HepG2 (cell line): Measurements from ENCODE around the gene SHPK. TPM values are rescaled to one million over a fixed set of nuclear protein-coding genes. Genes with fewer than 3 reads are reported as not detected.

ENCODE experiments used
- BHLHE40 ChIP-seq: IDR thresholded peaks from 2 replicates; pipeline ENCODE4 v1.6.1; 2011; ENCODE audit warnings: low read length, improper control_type of control experiment
- KDM5B ChIP-seq: sonication (generic); formaldehyde crosslinking; IDR thresholded peaks from 2 replicates; pipeline ENCODE4 v1.4.0; 2020; ENCODE audit warnings: missing genetic modification reagents, mild to moderate bottlenecking, borderline replicate concordance
- MAZ ChIP-seq, 2 experiments: sonication (generic) in 1 of 2; formaldehyde crosslinking in 1 of 2; IDR thresholded peaks; 2 replicates each; pipeline versions ENCODE4 v1.5.0 to v1.6.1; 2012 to 2020; ENCODE audit warnings: low read depth in 2 of 2, mild to moderate bottlenecking in 2 of 2, borderline replicate concordance in 1 of 2, improper control_type of control experiment in 1 of 2, low read length in 1 of 2, missing genetic modification reagents in 1 of 2, moderate library complexity in 1 of 2
- MEIS1 ChIP-seq: sonication (generic); formaldehyde crosslinking; IDR thresholded peaks from 2 replicates; pipeline ENCODE4 v1.9.0; 2021; ENCODE audit warnings: mild to moderate bottlenecking, missing genetic modification reagents, moderate library complexity, borderline replicate concordance
- MXD4 ChIP-seq: IDR thresholded peaks from 2 replicates; pipeline ENCODE4 v1.6.1; 2016; ENCODE audit warnings: mild to moderate bottlenecking, missing biosample characterization, missing genetic modification reagents
- POLR2A ChIP-seq, 2 experiments: IDR thresholded peaks; 2 replicates each; pipeline ENCODE4 v1.6.1; 2011; ENCODE audit warnings: low read depth in 2 of 2, low read length in 2 of 2, mild to moderate bottlenecking in 1 of 2, moderate library complexity in 1 of 2; ENCODE audit not compliant: insufficient read depth in 1 of 2
- PREB ChIP-seq: sonication (generic); formaldehyde crosslinking; IDR thresholded peaks from 2 replicates; pipeline ENCODE4 v1.4.0; 2020; ENCODE audit warnings: missing genetic modification reagents
- RFX5 ChIP-seq: IDR thresholded peaks from 2 replicates; pipeline ENCODE4 v1.6.1; 2011; ENCODE audit warnings: low read depth, low read length, improper control_type of control experiment
- SRF ChIP-seq: IDR thresholded peaks from 2 replicates; pipeline ENCODE4 v1.6.1; 2011; ENCODE audit warnings: mild to moderate bottlenecking, low read depth, low read length, moderate library complexity
- ZFY ChIP-seq: sonication (generic); formaldehyde crosslinking; IDR thresholded peaks from 2 replicates; pipeline ENCODE4 v1.4.0; 2020; ENCODE audit warnings: missing genetic modification reagents
- ZKSCAN5 ChIP-seq: sonication (generic); formaldehyde crosslinking; IDR thresholded peaks from 2 replicates; pipeline ENCODE4 v1.5.1; 2020; ENCODE audit warnings: mild to moderate bottlenecking, missing genetic modification reagents
- ZNF207 ChIP-seq: fragments of 450-650 bp; IDR thresholded peaks from 2 replicates; pipeline ENCODE4 v1.6.1; 2016; ENCODE audit warnings: antibody characterized with exemption, borderline replicate concordance
- ZNF224 ChIP-seq: sonication (generic); formaldehyde crosslinking; IDR thresholded peaks from 2 replicates; pipeline ENCODE4 v1.5.0; 2020; ENCODE audit warnings: mild to moderate bottlenecking, missing genetic modification reagents
- ZNF441 ChIP-seq: sonication (generic); formaldehyde crosslinking; IDR thresholded peaks from 2 replicates; pipeline ENCODE4 v1.7.0; 2021; ENCODE audit warnings: missing genetic modification reagents, borderline replicate concordance
- ZNF562 ChIP-seq: sonication (generic); formaldehyde crosslinking; IDR thresholded peaks from 2 replicates; pipeline ENCODE4 v1.8.0; 2022; ENCODE audit warnings: missing genetic modification reagents, borderline replicate concordance
- ZNF768 ChIP-seq: sonication (generic); formaldehyde crosslinking; IDR thresholded peaks from 2 replicates; pipeline ENCODE4 v1.4.0; 2020; ENCODE audit warnings: missing genetic modification reagents
- ZNF781 ChIP-seq: sonication (generic); formaldehyde crosslinking; IDR thresholded peaks from 2 replicates; pipeline ENCODE4 v1.5.1; 2020; ENCODE audit warnings: borderline replicate concordance, mild to moderate bottlenecking, missing genetic modification reagents; ENCODE audit errors: not compliant biosample characterization
- ZXDC ChIP-seq: sonication (generic); formaldehyde crosslinking; IDR thresholded peaks from 2 replicates; pipeline ENCODE4 v1.5.0; 2020; ENCODE audit warnings: mild to moderate bottlenecking, missing genetic modification reagents
- ZZZ3 ChIP-seq: sonication (generic); formaldehyde crosslinking; IDR thresholded peaks from 2 replicates; pipeline ENCODE4 v1.4.0; 2020; ENCODE audit warnings: missing genetic modification reagents, mild to moderate bottlenecking, borderline replicate concordance
- polyA plus RNA-seq, 8 experiments: library from polyadenylated mRNA; depleted of rRNA in 3 of 8; stranded (reverse) in 7 of 8; unstranded in 1 of 8; fragments of >200 nt; fragmentation: Illumina TruSeq in 4 of 8; extraction: Trizol in 4 of 8; gene quantifications; 2 replicates each; pipeline versions ENCODE4 v1.2.1 to v1.2.3, GENCODE V29; 2011 to 2016; ENCODE audit warnings: low read depth in 4 of 8, missing spikeins in 1 of 8, mixed read lengths in 1 of 8; ENCODE audit not compliant: insufficient read depth in 1 of 8
- total RNA-seq, 5 experiments: library from RNA; depleted of rRNA; stranded (reverse); fragments of >200 nt; fragmentation: Illumina TruSeq; extraction: Trizol; gene quantifications; 2 replicates each; pipeline ENCODE4 v1.2.3, GENCODE V29; 2016; ENCODE audit warnings: low read depth in 1 of 5
- TF ChIP-seq, protein P1 (sequence below): sonication (generic); formaldehyde crosslinking; IDR thresholded peaks from 2 replicates; pipeline ENCODE4 v1.4.0; 2020; ENCODE audit warnings: missing genetic modification reagents
- TF ChIP-seq, protein P2 (sequence below): sonication (generic); formaldehyde crosslinking; IDR thresholded peaks from 2 replicates; pipeline ENCODE4 v1.8.0; 2022; ENCODE audit warnings: missing genetic modification reagents, low read depth, mild to moderate bottlenecking, borderline replicate concordance

SHPK gene
- total and polyA plus RNA-seq, 2 of the 13 experiments (the other 11 are each of a cell fraction or from before 2014, with no cell fraction given): 16.2 to 30.9 TPM

DNA sequence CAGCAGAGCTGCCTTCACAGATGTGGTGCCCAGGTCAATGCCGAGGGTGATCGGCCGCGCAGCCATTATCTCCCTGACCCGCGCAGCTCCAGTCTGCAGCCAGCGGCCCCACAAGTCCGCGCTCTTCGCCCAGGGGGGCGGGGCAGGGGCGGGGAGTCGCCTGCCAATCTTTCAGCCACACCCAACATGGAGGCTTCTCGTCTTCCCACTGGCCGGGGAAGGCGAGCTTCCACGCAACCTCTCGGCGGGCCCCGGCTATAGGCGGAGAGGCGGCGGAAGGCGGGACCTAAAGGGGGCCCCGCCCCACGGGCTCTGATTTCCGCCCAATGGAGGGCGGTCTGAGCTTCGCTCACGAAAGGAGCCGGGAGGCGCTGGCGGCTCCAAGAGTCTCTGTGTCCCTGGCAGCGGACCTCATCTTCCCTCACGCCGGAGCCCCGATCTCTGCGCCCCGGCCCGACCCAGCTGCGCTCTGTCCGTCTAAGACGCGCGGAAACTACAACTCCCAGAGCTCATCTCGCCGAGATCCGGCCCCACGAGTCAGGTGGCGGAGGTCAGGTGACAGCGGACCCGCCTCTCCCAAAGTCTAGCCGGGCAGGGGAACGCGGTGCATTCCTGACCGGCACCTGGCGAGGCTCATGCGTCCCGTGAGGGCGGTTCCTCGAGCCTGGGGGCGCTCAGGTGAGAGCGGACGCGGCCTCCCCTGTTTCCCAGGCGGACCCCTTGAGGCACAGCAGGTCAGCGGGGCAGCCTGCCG is at the start of gene SHPK, which contains the start of gene CTNS (continued):
- TF ChIP-seq, protein P1, sequence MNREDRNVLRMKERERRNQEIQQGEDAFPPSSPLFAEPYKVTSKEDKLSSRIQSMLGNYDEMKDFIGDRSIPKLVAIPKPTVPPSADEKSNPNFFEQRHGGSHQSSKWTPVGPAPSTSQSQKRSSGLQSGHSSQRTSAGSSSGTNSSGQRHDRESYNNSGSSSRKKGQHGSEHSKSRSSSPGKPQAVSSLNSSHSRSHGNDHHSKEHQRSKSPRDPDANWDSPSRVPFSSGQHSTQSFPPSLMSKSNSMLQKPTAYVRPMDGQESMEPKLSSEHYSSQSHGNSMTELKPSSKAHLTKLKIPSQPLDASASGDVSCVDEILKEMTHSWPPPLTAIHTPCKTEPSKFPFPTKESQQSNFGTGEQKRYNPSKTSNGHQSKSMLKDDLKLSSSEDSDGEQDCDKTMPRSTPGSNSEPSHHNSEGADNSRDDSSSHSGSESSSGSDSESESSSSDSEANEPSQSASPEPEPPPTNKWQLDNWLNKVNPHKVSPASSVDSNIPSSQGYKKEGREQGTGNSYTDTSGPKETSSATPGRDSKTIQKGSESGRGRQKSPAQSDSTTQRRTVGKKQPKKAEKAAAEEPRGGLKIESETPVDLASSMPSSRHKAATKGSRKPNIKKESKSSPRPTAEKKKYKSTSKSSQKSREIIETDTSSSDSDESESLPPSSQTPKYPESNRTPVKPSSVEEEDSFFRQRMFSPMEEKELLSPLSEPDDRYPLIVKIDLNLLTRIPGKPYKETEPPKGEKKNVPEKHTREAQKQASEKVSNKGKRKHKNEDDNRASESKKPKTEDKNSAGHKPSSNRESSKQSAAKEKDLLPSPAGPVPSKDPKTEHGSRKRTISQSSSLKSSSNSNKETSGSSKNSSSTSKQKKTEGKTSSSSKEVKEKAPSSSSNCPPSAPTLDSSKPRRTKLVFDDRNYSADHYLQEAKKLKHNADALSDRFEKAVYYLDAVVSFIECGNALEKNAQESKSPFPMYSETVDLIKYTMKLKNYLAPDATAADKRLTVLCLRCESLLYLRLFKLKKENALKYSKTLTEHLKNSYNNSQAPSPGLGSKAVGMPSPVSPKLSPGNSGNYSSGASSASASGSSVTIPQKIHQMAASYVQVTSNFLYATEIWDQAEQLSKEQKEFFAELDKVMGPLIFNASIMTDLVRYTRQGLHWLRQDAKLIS (CRISPR knock-in tag): no peak; the same call in 1 of the 2 replicates
- TF ChIP-seq MEIS1 (CRISPR knock-in tag) (no peak), MXD4 (CRISPR knock-in tag) (peak; percentile 79; the same call in 1 of the 2 replicates), ZFY (peak; percentile 66), ZNF768 (CRISPR knock-in tag) (peak; percentile 52; the same call in 1 of the 2 replicates), ZNF781 (CRISPR knock-in tag) (no peak), ZXDC (no peak), ZNF224 (CRISPR knock-in tag) (no peak), RFX5 (0 out of 2 replicates have a peak, but pooled peaks have one; percentile 30), ZNF441 (CRISPR knock-in tag) (no peak), ZNF562 (CRISPR knock-in tag) (no peak), PREB (no peak), KDM5B (CRISPR knock-in tag) (peak; percentile 86; the same call in 1 of the 2 replicates), BHLHE40 (peak; percentile 35; the same call in 1 of the 2 replicates), POLR2A (IDR thresholded peaks at IDR 0.05; ENCODE audit: insufficient read depth in 1 of 2, low read depth in 2 of 2, low read length in 2 of 2) (peak; percentile 91 to 98), SRF (no peak), ZKSCAN5 (CRISPR knock-in tag) (no peak), ZZZ3 (CRISPR knock-in tag) (peak; percentile 78; the same call in 1 of the 2 replicates), MAZ (IDR thresholded peaks at IDR 0.05; ENCODE audit: borderline replicate concordance, low read depth, low read length) (no peak; the same call in none of the 2 replicates), MAZ (CRISPR knock-in tag; IDR thresholded peaks at IDR 0.05; ENCODE audit: low read depth) (peak; percentile 56; the same call in 1 of the 2 replicates), ZNF207 (no peak)
- TF ChIP-seq, protein P2, sequence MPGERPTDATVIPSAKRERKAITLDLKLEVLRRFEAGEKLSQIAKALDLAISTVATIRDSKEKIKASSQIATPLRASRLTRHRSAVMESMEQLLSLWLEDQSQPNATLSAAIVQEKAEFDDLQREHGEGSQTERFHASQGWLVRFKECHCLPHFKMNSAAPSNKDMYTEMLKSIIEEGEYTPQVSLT: no peak
